Sciatic nerve (tissue), 2 donors: ENCODE measurements around the gene KRT34. TPM values are rescaled to one million over a fixed set of nuclear protein-coding genes. Genes with fewer than 3 reads are reported as not detected.

Source experiments
- ATAC-seq: fragments of 200-7000 bp; cut with Tn5 transposase; one replicate; pipeline ENCODE4 v1.9.1; 2020; ENCODE audit warnings: mild to moderate bottlenecking, moderate library complexity
- DNase-seq: peaks from one replicate; pipeline ENCODE4 v3.0.0-alpha.2; 2020; ENCODE audit warnings: low spot score
- intact Hi-C: fragments of 100-400 bp; cut with DNase I; formaldehyde crosslinking; loops from one replicate; pipeline ENCODE4 v1.14.2; 2022
- total RNA-seq: library from RNA; stranded (reverse); fragmentation: NEBNext Ultra II Directional; extraction: Animal tissue kit (Norgen Biotek cat#: 25700); gene quantifications from one replicate; pipeline ENCODE4 v1.2.1, GENCODE V29; 2021
- donor health status: DM: no; HTN: no; CAD: no.
- donor health status: DM: no; HTN: no; CAD: no.

KRT34 gene
- total RNA-seq, 1 donor from 2014 or later = not detected

GRCh38 chr17:41340934-41341861 is 40.9 kb downstream of the KRT34 start:
- intact Hi-C loops = no loop called here
- ATAC-seq (no peak), DNase-seq (no peak)

DNA sequence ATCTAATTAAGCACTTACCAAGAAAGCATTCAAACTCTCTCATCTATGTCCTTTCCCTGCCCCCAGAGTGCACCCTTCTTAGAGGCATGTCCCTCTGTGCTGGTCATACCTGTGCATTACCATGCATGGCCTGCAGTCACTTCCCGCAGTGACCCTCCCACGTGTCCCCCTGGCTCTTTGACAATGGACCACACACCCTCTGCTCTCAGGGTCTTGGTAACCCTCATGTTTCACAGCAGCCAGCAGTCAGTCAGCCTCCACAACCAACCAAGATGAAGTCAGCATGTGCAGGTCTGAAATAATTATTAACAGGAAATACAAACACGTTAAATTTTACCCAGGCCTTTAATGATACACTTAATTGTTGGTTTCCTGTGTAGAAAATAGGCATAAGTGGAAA is 41.6 kb downstream of the KRT34 start:
- DNase-seq = no peak
- no peak for ATAC-seq
- intact Hi-C loops = no loop called here

- DNase-seq = no peak
These were observed 42.4 kb downstream of the KRT34 start for GRCh38 chr17:41339571-41340172.

DNA sequence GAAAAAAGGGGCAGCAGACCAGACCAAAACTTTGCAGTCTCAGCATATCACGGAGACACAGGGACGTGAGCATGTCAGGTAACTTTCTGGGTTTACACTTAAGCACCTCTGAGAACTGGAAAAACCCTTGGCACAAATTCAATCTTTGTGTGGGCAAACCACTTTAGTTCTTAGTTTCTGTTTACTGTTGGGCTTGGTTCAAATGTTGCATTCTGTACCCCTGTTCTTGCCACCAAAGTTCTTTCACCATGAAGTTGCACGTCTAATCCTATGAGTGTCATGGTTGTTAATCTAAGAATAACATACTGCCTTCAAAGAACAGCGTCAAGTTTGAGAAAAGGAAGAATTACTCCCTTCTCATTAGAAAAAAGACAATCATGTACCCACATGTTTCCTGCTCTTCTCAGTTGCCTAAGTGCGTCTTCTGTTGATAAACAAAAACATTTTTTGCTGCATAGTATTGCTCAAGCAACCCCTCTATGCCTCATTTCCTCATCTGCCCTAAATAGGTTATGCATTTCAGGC is 43.1 kb downstream of the KRT34 start:
- DNase-seq (no peak), ATAC-seq (no peak)
- intact Hi-C loops = no loop called here

More at GRCh38 chr17:41339571-41340172, 42.4 kb downstream of the KRT34 start:
- ATAC-seq = no peak
- intact Hi-C loops = no loop called here

- DNase-seq (no peak), ATAC-seq (no peak)
- intact Hi-C loops = no loop called here
These were observed 46.4 kb downstream of the KRT34 start for GRCh38 chr17:41335747-41336146.

DNA sequence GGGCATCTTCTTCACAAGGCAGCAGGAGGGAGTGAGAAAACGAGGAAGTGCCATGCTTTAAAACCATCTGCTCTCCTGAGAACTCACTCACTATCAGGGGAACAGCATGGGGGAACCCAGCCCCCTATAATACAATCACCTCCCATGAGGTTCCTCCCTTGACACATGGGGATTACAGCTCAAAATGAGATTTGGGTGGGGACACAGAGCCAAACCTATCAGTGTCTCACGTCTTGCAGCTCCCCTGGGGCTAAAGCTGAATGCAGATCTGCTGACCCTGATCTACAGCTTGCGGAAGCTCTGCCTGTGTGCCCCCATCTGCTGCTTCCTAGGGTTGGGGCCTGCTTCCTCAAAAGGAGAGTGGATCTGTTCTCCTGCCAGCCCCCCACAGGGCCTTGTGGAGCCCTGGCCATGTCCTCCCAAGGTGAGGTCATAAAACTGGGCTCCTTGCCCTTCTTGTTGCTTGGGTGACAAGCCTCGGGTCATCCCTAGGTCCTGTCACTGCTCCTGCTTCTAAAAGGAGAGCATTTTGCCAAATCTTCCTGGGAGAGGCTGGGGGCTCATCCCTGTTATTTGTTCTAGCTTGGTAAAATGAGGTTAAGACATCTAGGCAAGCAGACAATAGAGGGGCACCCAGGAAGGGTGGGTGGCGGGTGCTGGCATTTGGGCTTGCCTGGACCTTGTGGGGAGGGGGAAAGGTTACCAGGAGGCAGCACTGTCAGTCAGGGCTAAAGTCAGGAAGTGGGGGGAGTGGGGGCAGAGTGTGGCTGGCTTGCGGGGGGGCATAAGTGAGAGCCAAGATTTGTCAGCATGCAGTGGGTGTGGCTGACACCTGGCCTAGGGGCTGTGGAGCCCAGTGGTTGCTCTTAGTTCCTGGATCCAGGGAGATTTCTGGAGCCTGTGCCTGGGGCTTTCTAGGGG is 47.5 kb downstream of the KRT34 start:
- no peak for ATAC-seq
- DNase-seq = no peak
- intact Hi-C loops = no loop called here

- no peak for ATAC-seq
- intact Hi-C loops = no loop called here
- no peak for DNase-seq
These were observed 48.3 kb downstream of the KRT34 start for GRCh38 chr17:41333836-41334235.

DNA sequence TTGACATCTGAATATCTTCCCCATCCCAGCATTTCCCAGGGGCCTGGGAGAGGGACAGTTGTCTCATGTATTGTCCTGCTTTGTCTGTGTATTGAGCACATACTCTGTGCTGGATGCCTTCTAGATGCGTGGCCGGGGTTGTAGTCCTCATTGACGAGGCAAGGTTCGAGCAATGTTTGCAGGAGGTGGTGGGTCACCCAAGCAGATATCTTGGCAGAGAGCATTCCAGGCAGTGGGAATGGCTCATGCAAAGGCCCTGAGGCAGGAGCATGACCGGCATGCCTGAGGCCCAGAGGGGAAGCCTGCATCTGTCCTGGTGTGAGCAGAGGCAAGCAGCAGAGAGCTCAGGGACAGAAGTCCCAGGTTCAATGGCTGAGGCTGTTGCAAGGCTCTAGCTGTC is 49.0 kb downstream of the KRT34 start:
- no peak for ATAC-seq
- DNase-seq = no peak
- intact Hi-C loops = no loop called here

DNA sequence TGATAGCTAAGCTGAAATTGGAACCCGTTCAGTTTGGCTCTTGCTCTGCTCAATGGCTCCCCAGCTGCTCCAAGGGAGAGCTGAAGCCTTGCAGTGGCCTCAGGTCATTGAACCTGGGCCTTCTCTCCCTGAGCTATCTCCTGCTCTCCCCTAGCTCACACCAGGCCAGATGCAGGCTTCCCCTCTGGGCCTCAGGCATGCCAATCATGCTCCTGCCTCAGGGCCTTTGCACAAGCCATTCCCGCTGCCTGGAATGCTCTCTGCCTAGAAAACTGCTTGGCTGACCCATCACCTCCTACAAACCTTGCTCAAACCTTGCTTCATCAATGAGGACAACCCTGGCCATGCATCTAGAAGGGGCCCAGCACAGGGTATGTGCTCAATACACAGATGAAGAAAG is 49.9 kb downstream of the KRT34 start:
- no peak for DNase-seq
- no peak for ATAC-seq
- intact Hi-C loops = no loop called here

GRCh38 chr17:41331606-41332005 is 50.5 kb downstream of the KRT34 start:
- intact Hi-C loops = no loop called here
- DNase-seq (no peak), ATAC-seq (no peak)

DNA sequence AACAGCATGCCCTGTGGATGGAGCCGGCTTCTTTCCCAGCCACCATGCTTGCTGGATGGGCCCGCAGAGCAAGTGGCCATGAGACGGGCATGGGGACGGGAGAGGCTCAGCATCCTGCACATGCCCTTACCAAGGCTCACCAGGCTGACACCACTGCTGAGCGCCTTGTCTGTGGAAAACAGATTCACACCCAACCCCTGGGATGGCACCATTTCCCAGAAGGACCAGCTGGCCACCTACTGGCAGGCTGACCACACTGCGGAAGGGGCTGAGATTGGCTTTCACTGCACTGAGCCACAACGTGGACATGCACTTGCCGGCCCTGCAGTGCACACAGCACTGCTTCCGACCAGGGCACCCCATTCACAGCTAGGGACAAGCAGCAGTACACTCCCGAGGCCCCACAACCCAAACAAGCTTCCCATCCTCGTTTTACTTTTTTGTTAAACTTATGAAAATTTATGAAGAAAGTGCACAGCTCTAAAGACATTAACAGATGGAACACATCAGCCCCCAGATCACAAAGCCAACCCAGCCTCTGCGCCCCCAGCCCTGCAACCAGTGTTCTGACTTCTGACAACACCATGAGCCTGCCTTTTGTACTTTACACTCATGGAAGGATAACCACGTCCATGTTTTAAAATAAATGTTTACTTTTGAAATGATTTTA is 52.7 kb downstream of the KRT34 start:
- DNase-seq = no peak
- peak; percentile 39 for ATAC-seq
- intact Hi-C loops = no loop called here

DNA sequence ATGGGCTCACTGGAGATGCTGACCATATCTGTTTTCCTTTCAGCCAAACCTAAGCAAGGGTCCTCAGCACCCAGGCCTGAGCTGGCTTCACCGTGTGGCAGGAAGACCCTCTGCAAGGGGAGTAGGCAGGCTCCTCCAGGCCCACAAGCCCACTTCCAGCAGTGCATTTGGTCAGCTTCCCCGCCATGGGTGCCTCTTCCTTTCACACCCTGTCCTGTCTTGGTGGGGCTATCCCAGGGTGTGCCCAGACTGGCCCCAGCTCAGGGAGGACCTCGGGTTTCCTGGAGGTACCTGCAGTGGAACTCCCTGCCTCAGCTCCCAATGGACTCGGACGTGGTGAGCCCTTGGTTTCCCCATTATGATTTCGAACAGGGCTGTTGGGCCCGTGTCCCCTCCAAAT is 53.9 kb downstream of the KRT34 start:
- intact Hi-C loops = no loop called here
- DNase-seq (no peak), ATAC-seq (no peak)

Other genes starting within 250 kb of the KRT34 start
- gene KRTAP4-6, start 241.8 kb downstream of the KRT34 start, total RNA-seq = not detected
- not detected for gene KRTAP4-5, start 232.5 kb downstream of the KRT34 start, total RNA-seq
- gene KRTAP4-4, start 221.6 kb downstream of the KRT34 start, total RNA-seq = not detected
- gene KRTAP4-3, start 214.1 kb downstream of the KRT34 start, total RNA-seq = not detected
- gene KRTAP4-2, start 204.1 kb downstream of the KRT34 start, total RNA-seq = not detected
- gene KRTAP4-1, start 197.4 kb downstream of the KRT34 start, total RNA-seq = not detected
- not detected for gene KRTAP9-1, start 192.4 kb downstream of the KRT34 start, total RNA-seq
- gene KRTAP9-2, start 155.7 kb downstream of the KRT34 start, total RNA-seq = not detected
- gene KRTAP9-3, start 149.9 kb downstream of the KRT34 start, total RNA-seq = not detected
- not detected for gene KRTAP9-8, start 144.3 kb downstream of the KRT34 start, total RNA-seq
- not detected for gene KRTAP9-4, start 132.6 kb downstream of the KRT34 start, total RNA-seq
- not detected for gene KRTAP9-9, start 126.9 kb downstream of the KRT34 start, total RNA-seq
- not detected for gene KRTAP9-6, start 116.9 kb downstream of the KRT34 start, total RNA-seq
- gene KRTAP9-7, start 106.6 kb downstream of the KRT34 start, total RNA-seq = not detected
- gene KRTAP29-1, start 79.5 kb downstream of the KRT34 start, total RNA-seq = not detected
- not detected for gene KRTAP16-1, start 73.0 kb downstream of the KRT34 start, total RNA-seq
- gene KRTAP17-1, start 66.6 kb downstream of the KRT34 start, total RNA-seq = not detected
- gene KRT33A, start 31.5 kb downstream of the KRT34 start, total RNA-seq = not detected
- not detected for gene KRT33B, start 12.5 kb downstream of the KRT34 start, total RNA-seq
- gene KRT31, start 15.3 kb upstream of the KRT34 start, total RNA-seq = not detected
- not detected for gene KRT37, start 42.3 kb upstream of the KRT34 start, total RNA-seq
- gene KRT38, start 58.7 kb upstream of the KRT34 start, total RNA-seq = not detected
- gene KRT32, start 85.1 kb upstream of the KRT34 start, total RNA-seq = 0.67 TPM
- 0.18 TPM for gene KRT35, start 98.8 kb upstream of the KRT34 start, total RNA-seq
- not detected for gene KRT36, start 107.6 kb upstream of the KRT34 start, total RNA-seq
- 0.62 TPM for gene KRT13, start 123.3 kb upstream of the KRT34 start, total RNA-seq
- 0.36 TPM for gene KRT15, start 136.6 kb upstream of the KRT34 start, total RNA-seq
- 94.1 TPM for gene KRT19, start 146.0 kb upstream of the KRT34 start, total RNA-seq
- not detected for gene KRT9, start 189.8 kb upstream of the KRT34 start, total RNA-seq
- gene KRT14, start 204.6 kb upstream of the KRT34 start, total RNA-seq = 82.1 TPM
- gene KRT16, start 230.5 kb upstream of the KRT34 start, total RNA-seq = 0.85 TPM
- gene KRT17, start 242.3 kb upstream of the KRT34 start, total RNA-seq = not detected